Measurements from ENCODE around the gene TFF1. TPM values are rescaled to one million over a fixed set of nuclear protein-coding genes. Genes with fewer than 3 reads are reported as not detected.

The TFF1 gene
- total and polyA plus RNA-seq, 2 of the 4 experiments (the other 2 are of a cell fraction): not detected

GRCh38 chr21:42388740-42389448 is 22.6 kb upstream of the TFF1 start:
- Histone ChIP-seq H3K14ac (replicated peaks; ENCODE audit: low read depth, low read length) (no peak overlapping the region), H4K5ac (ENCODE audit: low read depth, low read length) (no peak overlapping the region), H3K18ac (ENCODE audit: low read depth, low read length) (no peak overlapping the region), H3K9ac (ENCODE audit: low read depth, low read length) (no peak overlapping the region), H3K4me1 (ENCODE audit: control insufficient read depth, insufficient read depth, low read length) (no peaks in the 10 kb centered on the region), H3K79me1 (ENCODE audit: low read depth in 1 of 2, low read length in 2 of 2) (no peaks in the 10 kb centered on the region), H2BK15ac (ENCODE audit: low read depth, low read length) (no peak overlapping the region), H2BK120ac (ENCODE audit: low read depth, low read length) (no peak overlapping the region), H2BK20ac (ENCODE audit: low read depth, low read length) (no peak overlapping the region), H2BK5ac (ENCODE audit: low read depth, low read length, poor library complexity, severe bottlenecking) (no peak overlapping the region), H4K20me1 (ENCODE audit: insufficient read depth, low read length) (no peaks in the 10 kb centered on the region), H3K4me2 (ENCODE audit: low read depth, low read length) (no peak overlapping the region), H3K56ac (ENCODE audit: extremely low read depth, insufficient read depth, low read length) (no peak overlapping the region), H4K91ac (ENCODE audit: insufficient read depth, low read depth, low read length) (no peak overlapping the region), H2AK5ac (ENCODE audit: low read depth, low read length) (no peak overlapping the region), H2AK9ac (replicated peaks; ENCODE audit: low read depth, low read length, poor library complexity) (no peak overlapping the region), H3K4me3 (ENCODE audit: insufficient read depth, low read depth, low read length) (no peak overlapping the region), H3K27ac (ENCODE audit: insufficient read depth, low read length) (no peak overlapping the region), H3K36me3 (ENCODE audit: control insufficient read depth, insufficient read depth, low read length) (no peaks in the 10 kb centered on the region), H4K8ac (ENCODE audit: low read depth in 2 of 2, low read length in 2 of 2) (no peak overlapping the region), H2AFZ (replicated peaks; ENCODE audit: low read length, poor library complexity) (no peak overlapping the region), H3K9me3 (ENCODE audit: control insufficient read depth, insufficient read depth, low read length) (no peaks in the 10 kb centered on the region), H3K23ac (ENCODE audit: low read depth, low read length) (no peak overlapping the region), H3K9me1 (ENCODE audit: insufficient read depth, low read length) (no peaks in the 10 kb centered on the region), H3K27me3 (ENCODE audit: control insufficient read depth, insufficient read depth, low read length) (peaks cover 35% of the 10 kb centered on the region), H3K4ac (ENCODE audit: low read depth, low read length) (no peak overlapping the region)
- intact Hi-C loops (cut with micrococcal nuclease) (no loop called here), in situ Hi-C loops (cut with MboI; ENCODE audit: low sequenced_read_pairs) (no loop called here), dilution Hi-C loops (cut with HindIII; ENCODE audit: low sequenced_read_pairs, unreplicated experiment) (no loop called here)
- no peak for ATAC-seq (ENCODE audit: low read depth)
- POLR2A ChIA-PET (ENCODE audit: unreplicated experiment): no interaction called here
- DNase-seq: no peak
- no peak for TF ChIP-seq MAFK (IDR thresholded peaks at IDR 0.05; ENCODE audit: low read depth, low read length)
- no CpG with 5 or more reads among the region's 20 CpGs for WGBS, 2 experiments (ENCODE audit: extremely low coverage in 2 of 2, insufficient read length in 1 of 2)
- no TSS peak for BruUV-seq (replicated peaks)
- CTCF ChIA-PET: interaction anchor here (0.5 kb wide), 1 partner anchor 11 kb away, joined by 4 read pairs; no protein-coding TSS in a partner anchor
